Measurements from ENCODE around the gene PRIM1. TPM values are rescaled to one million over a fixed set of nuclear protein-coding genes. Genes with fewer than 3 reads are reported as not detected.

Gene PRIM1
- total and polyA plus RNA-seq, 2 of the 8 experiments (the other 6 are each of a cell fraction or from before 2014, with no cell fraction given): 52.4 to 61.9 TPM

DNA sequence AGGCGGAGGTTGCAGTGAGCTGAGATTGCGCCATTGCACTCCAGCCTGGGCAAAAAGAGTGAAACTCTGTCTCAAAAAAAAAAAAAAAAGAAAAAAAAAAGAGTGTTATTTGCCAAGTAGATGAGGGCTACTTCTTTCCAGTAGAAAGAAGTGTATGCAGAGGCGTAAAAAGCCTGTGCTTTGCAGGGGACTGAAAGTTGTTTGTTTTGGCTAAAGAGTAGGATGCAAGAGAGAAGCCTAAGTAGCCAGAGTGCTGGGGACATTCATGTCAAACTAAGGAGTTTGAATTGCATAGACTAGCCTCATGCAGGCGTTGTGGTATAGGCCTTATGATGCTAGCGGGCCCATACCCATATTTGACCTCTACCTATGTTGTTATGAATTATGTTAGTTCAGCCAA, 20.5 kb upstream of the PRIM1 start:
- Histone ChIP-seq H2BK120ac (replicated peaks; ENCODE audit: low read depth, low read length) (no peak overlapping the region), H3K79me1 (ENCODE audit: low read depth, low read length) (no peaks in the 10 kb centered on the region), H3K14ac (ENCODE audit: insufficient read length) (no peak overlapping the region), H2AK5ac (ENCODE audit: low read depth, low read length) (no peak overlapping the region), H2AFZ (ENCODE audit: low read length) (no peak overlapping the region), H4K8ac (ENCODE audit: extremely low read depth, insufficient read depth, low read length) (no peak overlapping the region), H2BK5ac (ENCODE audit: low read depth, low read length) (no peak overlapping the region), H3K18ac (ENCODE audit: extremely low read depth, low read length) (no peak overlapping the region), H3K79me2 (ENCODE audit: control insufficient read depth in 1 of 2, insufficient read depth in 2 of 2, low read length in 2 of 2) (no peaks in the 10 kb centered on the region), H3K4ac (replicated peaks; ENCODE audit: insufficient read length, low read depth, low read length) (no peak overlapping the region), H2BK15ac (ENCODE audit: low read length) (no peak overlapping the region), H4K91ac (replicated peaks; ENCODE audit: insufficient read length, low read length) (no peak overlapping the region), H4K20me1 (replicated peaks in 1 of 2; ENCODE audit: control insufficient read depth in 1 of 2, insufficient read depth in 2 of 2, low read length in 2 of 2) (no peaks in the 10 kb centered on the region), H2BK20ac (ENCODE audit: low read length) (no peak overlapping the region), H4K5ac (ENCODE audit: insufficient read length, low read depth, low read length) (no peak overlapping the region), H3K23me2 (ENCODE audit: low read depth, low read length) (no peaks in the 10 kb centered on the region), H3K4me3 (ENCODE audit: extremely low read depth in 1 of 4, insufficient read depth in 2 of 4, low read depth in 3 of 4, low read length in 4 of 4) (no peak overlapping the region), H3K36me3 (ENCODE audit: control insufficient read depth in 2 of 4, insufficient read depth in 4 of 4, low read length in 3 of 4) (no peaks in the 10 kb centered on the region), H3K56ac (replicated peaks; ENCODE audit: insufficient read length, low read depth, low read length) (no peak overlapping the region), H3K27me3 (replicated peaks in 1 of 4; ENCODE audit: control insufficient read depth in 3 of 4, extremely low read depth in 1 of 4, insufficient read depth in 3 of 4, low read length in 3 of 4) (no peaks in the 10 kb centered on the region), H2BK12ac (ENCODE audit: low read depth, low read length) (no peak overlapping the region), H3K23ac (ENCODE audit: insufficient read length) (no peak overlapping the region), H3K9ac (replicated peaks in 1 of 4; ENCODE audit: extremely low read depth in 1 of 4, low read depth in 3 of 4, low read length in 3 of 4) (no peak overlapping the region), H3K4me2 (ENCODE audit: insufficient read depth in 1 of 2, low read depth in 2 of 2, low read length in 2 of 2) (no peak overlapping the region), H3K9me3 (ENCODE audit: insufficient read depth in 2 of 2, low read depth in 1 of 2, low read length in 1 of 2) (peaks cover 0 to 5% of the 10 kb centered on the region in 2 experiments; a peak in 2 of 4 replicates), H3K4me1 (replicated peaks in 1 of 4; ENCODE audit: control insufficient read depth in 3 of 4, insufficient read depth in 4 of 4, low read length in 3 of 4) (peaks cover 0 to 3% (median 0%) of the 10 kb centered on the region in 4 experiments; a peak in 2 of 7 replicates), H3K27ac (ENCODE audit: low read depth, low read length) (no peak overlapping the region)
- ChIA-PET CTCF (ENCODE audit: partially characterized antibody) (no interaction called here), POLR2A (ENCODE audit: partially characterized antibody) (interaction anchor here (2.4 kb wide), 1 partner anchor 85 kb away, joined by 6 read pairs; the partner anchor contains the start of gene PTGES3)
- no peak for FAIRE-seq
- 87% methylated on average over 4 of the region's 5 CpGs; no CpG with 5 or more reads in 1 of the 2 experiments for WGBS, 2 experiments (ENCODE audit: extremely low coverage in 1 of 2, insufficient coverage in 1 of 2, insufficient read length in 1 of 2, insufficient replicate concordance in 2 of 2, low coverage in 1 of 2, low lambda C conversion rate in 2 of 2, missing lambda C conversion rate in 1 of 2)
- no peak for DNase-seq (ENCODE audit: low read depth in 1 of 2, low spot score in 2 of 2)
- TF ChIP-seq YY1 (IDR thresholded peaks at IDR 0.05; ENCODE audit: low read depth, low read length): no peak
- TF ChIP-seq SIX5 (IDR thresholded peaks at IDR 0.05; ENCODE audit: low read depth, low read length): no peak
- TF ChIP-seq FOSL1 (IDR thresholded peaks at IDR 0.05; ENCODE audit: insufficient read depth, low read depth, low read length): no peak
- TF ChIP-seq POU5F1 (IDR thresholded peaks at IDR 0.05; ENCODE audit: low read depth, low read length): no peak
